Dermis blood vessel endothelial cell (primary cell): ENCODE results near the gene FAM236B. TPM values are rescaled to one million over a fixed set of nuclear protein-coding genes. Genes with fewer than 3 reads are reported as not detected.
"Not testable (repeated sequence)": the region's sequence is repeated elsewhere in the genome, so short reads cannot be mapped to it uniquely, and the experiment has no call there.

Source experiments
- DNase-seq: peaks from one replicate; pipeline ENCODE4 v3.0.0; 2010
- total RNA-seq: library from RNA; depleted of rRNA; stranded (reverse); fragments of >200 nt; gene quantifications from 2 replicates; pipeline ENCODE4 v1.2.3, GENCODE V29; 2014

FAM236B gene
- total RNA-seq, result not detected in 2 replicates

DNA sequence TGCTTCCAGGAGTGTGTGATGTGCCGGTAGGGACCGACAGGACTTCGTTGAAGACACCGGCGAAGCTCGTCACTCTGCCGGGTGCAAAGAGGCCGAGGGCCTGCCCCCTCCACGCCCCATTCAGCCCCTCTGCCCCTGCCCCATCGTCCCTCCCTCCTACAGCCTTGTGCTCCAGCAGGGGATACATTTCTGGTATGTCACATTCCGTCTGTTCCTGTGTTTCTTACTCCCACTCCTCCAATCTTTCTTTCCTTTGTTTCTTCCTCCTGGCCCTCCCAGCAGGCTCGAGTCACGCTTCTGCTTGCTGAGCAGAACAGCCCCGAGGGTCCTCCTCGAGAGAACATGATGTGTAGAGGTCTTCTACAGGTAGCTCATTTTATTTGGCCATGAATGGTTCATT is at the start of gene FAM236B:
TSS of gene FAM236B (minus strand) at position 101 of the 400 bp plus-strand sequence. CDS start at position 1, 100 bp downstream.
- not testable (repeated sequence) for DNase-seq

DNA sequence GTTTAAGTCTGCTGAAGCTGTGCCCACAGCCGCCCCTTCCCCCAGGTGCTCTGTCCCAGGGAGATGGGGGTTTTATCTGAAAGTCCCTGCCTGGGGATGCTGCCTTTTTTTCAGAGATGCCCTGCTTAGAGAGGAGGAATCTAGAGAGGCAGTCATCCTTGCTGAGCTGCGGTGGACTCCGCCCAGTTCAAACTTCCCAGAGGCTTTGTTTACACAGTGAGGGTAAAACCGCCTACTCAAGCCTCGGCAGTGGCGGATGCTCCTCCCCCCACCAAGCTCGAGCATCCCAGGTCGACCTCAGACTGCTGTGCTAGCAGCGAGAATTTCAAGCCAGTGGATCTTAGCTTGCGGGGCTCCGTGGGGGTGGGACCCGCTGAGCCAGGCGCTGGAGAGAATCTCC is 48.2 kb upstream of the FAM236B start:
- not testable (repeated sequence) for DNase-seq

DNA sequence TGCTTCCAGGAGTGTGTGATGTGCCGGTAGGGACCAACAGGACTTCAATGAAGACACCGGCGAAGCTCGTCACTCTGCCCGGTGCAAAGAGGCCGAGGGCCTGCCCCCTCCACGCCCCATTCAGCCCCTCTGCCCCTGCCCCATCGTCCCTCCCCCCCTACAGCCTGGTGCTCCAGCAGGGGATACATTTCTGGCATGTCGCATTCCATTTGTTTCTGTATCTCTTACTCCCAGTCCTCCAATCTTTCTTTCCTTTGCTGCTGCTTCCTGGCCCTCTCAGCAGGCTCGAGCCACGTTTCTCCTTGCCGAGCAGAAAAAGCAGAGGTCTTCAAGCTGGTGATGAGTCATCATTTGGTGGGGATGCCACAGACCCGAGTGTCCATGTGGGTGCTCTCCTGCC is 25.6 kb upstream of the FAM236B start, which contains the start of gene FAM236D:
TSS of gene FAM236D (minus strand) at position 101 of the 400 bp plus-strand sequence. CDS start at position 1, 100 bp downstream.
- not testable (repeated sequence) for DNase-seq

GRCh38 chrX:72790390-72790789 is 7.9 kb upstream of the FAM236B start:
- not testable (repeated sequence) for DNase-seq

DNA sequence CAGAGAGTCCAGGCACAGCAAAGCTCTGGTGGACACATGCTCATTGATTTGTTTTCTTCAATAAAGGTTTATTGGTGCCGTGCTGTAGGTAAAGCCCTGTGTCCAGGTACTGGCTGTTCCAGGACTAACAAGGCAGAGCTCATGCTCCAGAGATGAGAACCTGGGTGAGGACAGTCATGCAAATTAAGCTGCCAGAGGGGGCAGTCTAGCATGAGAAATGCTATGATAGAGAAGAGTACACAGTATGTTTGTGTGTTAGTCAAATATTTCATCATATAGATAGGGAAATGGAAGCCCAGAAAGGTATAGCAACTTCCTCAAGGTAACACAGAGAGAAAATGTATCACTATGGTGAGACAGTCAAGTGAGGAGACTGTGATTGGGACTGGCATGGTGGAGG is 5.7 kb upstream of the FAM236B start:
- DNase-seq, result not testable (repeated sequence)

GRCh38 chrX:72783964-72784363 is 1.5 kb upstream of the FAM236B start:
- not testable (repeated sequence) for DNase-seq

DNA sequence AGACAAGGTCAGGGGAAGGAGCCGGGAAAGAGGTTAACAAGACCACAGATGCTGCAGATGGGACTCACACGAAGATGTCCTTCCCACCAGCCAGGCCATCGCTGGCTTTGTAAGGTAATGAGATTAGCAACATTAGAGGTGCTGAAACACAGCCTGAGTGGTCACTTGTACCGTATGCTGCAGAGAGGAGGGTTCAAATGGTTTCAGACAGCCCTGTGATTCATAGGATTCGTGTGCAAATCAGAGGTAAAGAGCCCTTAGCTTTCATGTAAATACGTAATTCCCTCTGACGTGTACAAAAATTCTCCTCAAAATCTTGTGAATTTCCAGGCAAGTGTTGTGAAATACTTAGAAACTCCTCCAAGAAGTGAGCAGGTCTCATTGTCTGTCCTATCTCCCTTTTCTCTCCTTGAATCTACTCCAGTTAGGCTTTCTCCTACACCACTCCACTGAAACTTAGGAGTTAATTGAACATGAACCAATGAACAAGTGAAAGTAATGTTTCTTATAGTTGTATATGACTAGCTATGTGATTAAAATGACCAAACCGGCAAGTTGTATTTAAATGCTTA is 991 bp upstream of the FAM236B start:
- not testable (repeated sequence) for DNase-seq

GRCh38 chrX:72778146-72778545 is 4.3 kb downstream of the FAM236B start:
- not testable (repeated sequence) for DNase-seq

GRCh38 chrX:72777467-72777790 is 5.0 kb downstream of the FAM236B start:
- DNase-seq, result not testable (repeated sequence)

DNA sequence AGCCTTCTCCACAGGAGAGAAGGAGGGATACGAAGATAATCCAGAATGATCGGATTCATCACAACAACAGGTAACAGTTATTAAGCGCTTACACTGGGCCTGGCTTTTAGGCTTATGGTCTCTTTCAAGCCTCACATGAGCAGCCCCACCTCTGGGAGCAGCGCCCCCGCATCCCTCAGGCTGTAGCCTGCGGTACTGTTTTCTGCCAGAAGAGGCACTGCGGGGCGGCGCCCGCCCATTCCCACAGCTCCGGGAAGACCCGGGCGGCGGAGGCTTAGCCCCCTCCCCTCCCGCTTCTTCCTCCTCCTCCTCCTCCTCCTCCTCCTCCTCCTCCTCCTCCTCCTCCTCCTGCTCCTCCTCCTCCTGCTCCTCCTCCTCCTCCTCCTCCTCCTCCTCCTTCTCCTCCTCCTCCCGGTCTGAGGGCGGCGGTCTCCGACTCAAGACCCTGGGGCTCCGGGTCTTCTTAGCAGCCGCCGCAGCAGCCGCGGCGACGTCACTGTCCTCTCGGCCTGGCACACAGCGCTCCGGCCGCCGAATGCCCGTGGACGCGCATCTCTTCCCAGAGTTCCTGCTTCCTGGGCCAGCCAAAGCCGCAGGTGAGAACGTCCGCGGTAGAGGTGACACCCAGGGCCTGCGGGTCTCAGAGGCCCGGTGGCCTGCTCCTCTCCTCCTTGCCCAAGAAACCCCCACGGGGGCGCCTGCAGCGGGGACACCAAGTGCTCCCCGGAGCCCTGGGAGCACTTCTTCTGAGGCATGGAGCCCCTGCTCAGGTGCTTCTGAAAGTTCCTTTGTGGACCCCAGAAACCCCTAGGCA is 5.6 kb downstream of the FAM236B start, which contains the start of gene DMRTC1B:
TSS of gene DMRTC1B (plus strand) at position 238 of the 814 bp plus-strand sequence. CDS start 68,246 bp downstream, outside the sequence.
- not testable (repeated sequence) for DNase-seq

- DNase-seq, result not testable (repeated sequence)
Observed at GRCh38 chrX:72760454-72760853, 22.0 kb downstream of the FAM236B start.

DNA sequence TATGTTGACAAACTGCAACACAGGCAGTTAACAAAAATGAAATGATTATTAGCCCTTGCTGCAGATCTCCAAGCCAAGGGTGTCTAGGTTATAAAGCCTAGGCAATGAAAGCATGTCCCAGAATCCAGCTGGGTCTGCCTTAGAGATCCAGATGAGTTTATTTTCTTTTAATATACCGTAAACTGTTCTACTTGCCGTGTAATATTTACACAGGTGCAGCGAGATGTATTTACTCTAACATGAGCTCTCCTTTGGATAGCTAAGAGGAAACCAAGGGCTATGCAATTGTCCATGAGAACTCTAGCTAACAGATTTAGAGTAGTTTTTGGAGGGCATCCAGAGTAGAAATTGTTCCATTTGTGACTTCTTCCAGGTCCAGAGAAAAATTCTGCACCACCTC is 33.9 kb downstream of the FAM236B start:
- not testable (repeated sequence) for DNase-seq

DNA sequence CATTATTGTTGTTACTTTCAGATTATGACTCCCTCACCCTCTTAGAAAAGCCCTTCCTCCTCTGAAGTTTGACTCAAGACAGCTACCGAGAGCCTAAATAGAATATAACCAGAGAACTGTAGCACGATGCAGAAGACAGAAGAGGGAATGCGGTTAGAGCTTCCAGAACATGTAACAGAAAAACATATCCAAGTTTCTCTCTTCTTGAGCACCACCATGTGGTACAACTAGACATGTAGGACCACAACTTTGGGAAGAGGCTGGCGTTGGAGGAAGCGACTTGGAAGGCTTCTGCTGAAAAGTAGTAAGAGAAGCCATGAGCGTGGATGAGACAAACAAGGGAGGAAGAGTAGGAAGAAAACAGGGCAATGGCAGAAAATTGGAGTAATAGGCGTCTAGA is 36.9 kb downstream of the FAM236B start:
- DNase-seq, result not testable (repeated sequence)

DNA sequence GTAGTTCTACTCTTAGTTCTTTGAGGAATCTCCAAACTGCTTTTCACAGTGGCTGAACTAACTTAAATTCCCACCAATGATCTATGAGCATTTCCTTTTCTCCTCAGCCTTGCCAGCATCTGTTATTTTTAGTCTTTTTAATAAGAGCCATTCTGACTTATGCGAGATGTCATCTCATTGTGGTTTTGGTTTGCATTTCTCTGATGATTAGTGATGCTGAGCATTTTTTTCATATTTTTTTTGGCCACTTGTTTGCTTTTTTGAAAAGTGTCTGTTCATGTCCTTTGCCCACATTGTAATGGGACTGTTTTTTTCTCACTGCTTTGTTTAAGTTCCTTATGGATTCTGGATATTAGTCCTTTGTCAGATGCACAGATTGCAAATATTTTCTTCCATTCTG is 46.9 kb downstream of the FAM236B start:
- no peak for DNase-seq

GRCh38 chrX:72733636-72734035 is 48.8 kb downstream of the FAM236B start:
- DNase-seq, result not testable (repeated sequence)

Other genes starting within 250 kb of the FAM236B start
- 26.5 and 32.8 TPM in 2 replicates for gene HDAC8, start 209.8 kb downstream of the FAM236B start, total RNA-seq
- 9.7 and 11.4 TPM in 2 replicates for gene PHKA1, start 68.4 kb downstream of the FAM236B start, total RNA-seq
- gene DMRTC1B, start 5.8 kb downstream of the FAM236B start, total RNA-seq, result not detected in 2 replicates
- not detected in 2 replicates for gene FAM236D, start 25.6 kb upstream of the FAM236B start, total RNA-seq
- not detected in 2 replicates for gene FAM236C, start 130.0 kb upstream of the FAM236B start, total RNA-seq
- not detected in 2 replicates for gene FAM236A, start 155.5 kb upstream of the FAM236B start, total RNA-seq
- not detected in 2 replicates for gene DMRTC1, start 161.2 kb upstream of the FAM236B start, total RNA-seq
- not detected in 2 replicates for gene PABPC1L2B, start 220.3 kb upstream of the FAM236B start, total RNA-seq